GM10248 (cell line): ENCODE measurements around the gene CLNK.

Experiments used
- CTCF ChIA-PET: fragments of 300-600 bp; sonication (Branson Sonifier 250); formaldehyde crosslinking; extraction: SDS; loops from one replicate; lab custom pipeline; 2021; ENCODE audit warnings: antibody characterized with exemption; lab: Yijun Ruan, JAX
- POLR2A ChIA-PET: fragments of 350-650 bp; sonication (Branson Sonifier 250); formaldehyde crosslinking; extraction: SDS; loops from one replicate; lab custom pipeline; 2020; ENCODE audit warnings: antibody characterized with exemption; lab: Yijun Ruan, JAX
- DNase-seq: peaks from one replicate; pipeline ENCODE4 v3.0.0; 2012; ENCODE audit errors: extremely low spot score
- CTCF ChIP-seq: IDR thresholded peaks from 2 replicates; pipeline ENCODE4 v1.5.1; 2012; ENCODE audit warnings: mild to moderate bottlenecking, low read depth; ENCODE audit errors: extremely low read depth, missing control alignments, control extremely low read depth

Gene CLNK

GRCh38 chr4:10611673-10612072 is 72.9 kb downstream of the CLNK start:
- TF ChIP-seq CTCF: no peak
- no peak for DNase-seq
- ChIA-PET CTCF (interaction anchor here (1.1 kb wide), 1 partner anchor 12 kb away, joined by 6 read pairs; no protein-coding TSS in a partner anchor), POLR2A (no interaction called here)

GRCh38 chr4:10608501-10609219 is 75.9 kb downstream of the CLNK start:
- TF ChIP-seq CTCF: no peak
- ChIA-PET CTCF (interaction anchor here (0.8 to 2.2 kb wide), 5 partner anchors 10 to 55 kb away, joined by 3 to 7 read pairs (median 3); no protein-coding TSS in a partner anchor), POLR2A (no interaction called here)
- no peak for DNase-seq

GRCh38 chr4:10607206-10607605 is 77.4 kb downstream of the CLNK start:
- CTCF ChIA-PET: interaction anchor here (1.1 to 2.0 kb wide), 6 partner anchors 9 to 817 kb away, joined by 4 to 7 read pairs (median 5); no protein-coding TSS in a partner anchor
- TF ChIP-seq CTCF: no peak

GRCh38 chr4:10606483-10607155 is 77.9 kb downstream of the CLNK start:
- CTCF ChIA-PET: interaction anchor here (1.1 to 2.0 kb wide), 8 partner anchors 9 to 818 kb away, joined by 3 to 7 read pairs (median 4); no protein-coding TSS in a partner anchor

More at GRCh38 chr4:10607206-10607605, 77.4 kb downstream of the CLNK start:
- POLR2A ChIA-PET: no interaction called here
- DNase-seq: no peak

GRCh38 chr4:10605746-10606482 is 78.7 kb downstream of the CLNK start:
- no peak for TF ChIP-seq CTCF
- ChIA-PET CTCF (interaction anchor here (1.1 to 1.7 kb wide), 5 partner anchors 11 to 818 kb away, joined by 3 to 7 read pairs (median 4); no protein-coding TSS in a partner anchor), POLR2A (no interaction called here)
- DNase-seq: no peak

More at GRCh38 chr4:10606483-10607155, 77.9 kb downstream of the CLNK start:
- DNase-seq: no peak
- POLR2A ChIA-PET: no interaction called here
- no peak for TF ChIP-seq CTCF

- ChIA-PET POLR2A (no interaction called here), CTCF (interaction anchor here (1.0 kb wide), 1 partner anchor 849 kb away, joined by 3 read pairs; no protein-coding TSS in a partner anchor)
- DNase-seq: no peak
- no peak for TF ChIP-seq CTCF
These were observed 79.5 kb downstream of the CLNK start for GRCh38 chr4:10605031-10605430.
